Ecto neural progenitor cell (in vitro differentiated cells): ENCODE measurements around the gene KRT34.
A peak's percentile ranks its signal among the peaks of the same experiment; 100 is the strongest.
"Not testable (repeated sequence)": the region's sequence is repeated elsewhere in the genome, so short reads cannot be mapped to it uniquely, and the experiment has no call there.

Experiments
- DNase-seq: peaks from one replicate; pipeline ENCODE4 v3.0.0-alpha.2; 2018; ENCODE audit warnings: low spot score

KRT34 gene

DNA sequence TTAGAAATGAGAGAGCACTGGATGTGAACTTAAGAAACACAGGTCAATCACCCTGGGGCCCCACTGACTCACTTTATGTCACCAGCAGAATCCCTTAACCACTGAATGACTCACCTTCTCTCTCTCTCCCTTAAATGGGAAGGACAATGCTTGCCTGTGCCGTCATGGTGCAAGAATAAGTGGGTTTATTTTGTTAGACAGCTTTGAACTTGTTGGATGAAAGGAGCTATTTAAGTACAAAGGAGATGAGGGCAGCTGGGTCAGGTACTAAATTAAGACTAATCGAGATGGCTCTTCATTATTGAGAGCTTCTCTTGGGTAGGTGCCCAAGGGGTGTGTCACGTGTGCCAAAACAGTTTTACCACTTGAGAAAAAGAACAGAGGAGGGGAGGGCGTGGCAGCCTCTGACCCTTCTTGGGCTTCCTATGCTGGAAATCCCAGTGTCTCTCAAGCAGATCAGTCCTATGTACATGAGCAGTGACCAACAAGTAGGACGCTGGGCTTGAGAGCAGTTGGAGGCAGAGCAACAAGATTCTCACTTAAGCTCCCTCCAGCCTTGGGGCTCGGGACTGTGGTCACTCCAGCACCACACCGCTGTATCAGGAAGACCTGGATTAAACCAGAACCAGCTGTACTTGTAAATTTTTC is 22.0 kb upstream of the KRT34 start:
- DNase-seq = peak; percentile 40

GRCh38 chr17:41403404-41404023 is 21.4 kb upstream of the KRT34 start:
- no peak for DNase-seq

GRCh38 chr17:41402161-41402560 is 20.1 kb upstream of the KRT34 start:
- DNase-seq = no peak

- no peak for DNase-seq
Observed at GRCh38 chr17:41396996-41397660, 15.0 kb upstream of the KRT34 start, which contains the start of gene KRT31. Gene KRT31, minus strand, starts transcription at chr17:41397608. Its CDS starts 69 bp downstream, at chr17:41397539.

GRCh38 chr17:41396340-41396739 is 14.2 kb upstream of the KRT34 start:
- no peak for DNase-seq

- no peak for DNase-seq
Observed at GRCh38 chr17:41395611-41396010, 13.5 kb upstream of the KRT34 start.

GRCh38 chr17:41395044-41395443 is 12.9 kb upstream of the KRT34 start:
- not testable (repeated sequence) for DNase-seq

DNA sequence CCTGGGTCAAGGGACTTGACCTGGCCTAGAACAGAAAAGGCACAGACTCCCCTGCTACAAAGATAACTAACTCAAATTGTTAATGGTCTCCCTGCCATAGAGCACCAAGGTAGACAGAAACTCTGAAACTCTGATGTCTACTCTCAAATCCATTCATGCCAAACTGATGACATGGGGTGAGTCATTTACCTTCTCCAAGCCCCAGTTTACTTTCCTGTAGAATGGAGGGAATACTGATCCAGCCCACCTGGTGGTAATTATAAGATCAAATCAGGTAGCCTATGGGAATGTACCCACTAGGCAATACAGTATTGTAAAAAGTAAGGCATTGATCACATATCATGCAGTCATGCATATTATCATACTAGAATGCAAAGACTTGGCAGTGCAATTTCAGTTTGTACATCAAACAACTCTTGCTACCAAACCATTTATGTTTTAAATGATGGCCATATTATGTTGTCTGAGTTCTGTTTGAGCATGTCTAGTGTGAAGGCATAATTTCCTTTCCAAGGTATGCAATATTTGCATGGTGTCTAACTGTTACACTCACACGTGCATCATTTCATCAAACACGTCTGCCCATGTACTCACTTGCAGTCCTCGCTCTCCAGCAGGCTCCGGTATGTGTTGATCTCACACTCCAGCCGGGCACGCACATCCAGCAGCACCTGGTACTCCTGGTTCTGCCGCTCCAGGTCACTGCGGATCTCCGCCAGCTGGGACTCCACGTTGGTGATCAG is 12.3 kb upstream of the KRT34 start:
- no peak for DNase-seq

DNA sequence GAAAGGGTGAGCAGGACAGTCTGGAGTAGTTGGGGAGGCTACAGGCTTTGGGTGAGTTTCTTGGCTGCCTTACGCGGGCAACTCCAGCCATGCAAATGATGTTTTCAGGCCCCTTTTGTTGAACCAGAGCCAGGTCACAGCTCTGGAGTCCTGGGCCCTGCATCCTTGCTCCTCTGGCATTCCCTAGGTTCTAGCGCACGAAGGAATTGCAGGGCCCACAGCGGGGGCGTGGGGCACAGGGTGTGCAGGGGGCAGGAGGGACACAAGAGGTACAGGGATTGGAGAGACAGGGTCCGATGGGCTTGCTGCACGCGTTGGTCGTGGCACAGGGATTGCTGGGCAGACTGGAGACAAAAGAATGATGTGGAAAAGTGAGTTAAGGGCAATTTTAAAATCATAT is 11.7 kb upstream of the KRT34 start:
- no peak for DNase-seq

- no peak for DNase-seq
Observed at GRCh38 chr17:41393294-41393693, 11.2 kb upstream of the KRT34 start.

- DNase-seq = no peak
Observed at GRCh38 chr17:41392278-41392677, 10.2 kb upstream of the KRT34 start.

GRCh38 chr17:41391535-41391934 is 9.4 kb upstream of the KRT34 start:
- DNase-seq = no peak

DNA sequence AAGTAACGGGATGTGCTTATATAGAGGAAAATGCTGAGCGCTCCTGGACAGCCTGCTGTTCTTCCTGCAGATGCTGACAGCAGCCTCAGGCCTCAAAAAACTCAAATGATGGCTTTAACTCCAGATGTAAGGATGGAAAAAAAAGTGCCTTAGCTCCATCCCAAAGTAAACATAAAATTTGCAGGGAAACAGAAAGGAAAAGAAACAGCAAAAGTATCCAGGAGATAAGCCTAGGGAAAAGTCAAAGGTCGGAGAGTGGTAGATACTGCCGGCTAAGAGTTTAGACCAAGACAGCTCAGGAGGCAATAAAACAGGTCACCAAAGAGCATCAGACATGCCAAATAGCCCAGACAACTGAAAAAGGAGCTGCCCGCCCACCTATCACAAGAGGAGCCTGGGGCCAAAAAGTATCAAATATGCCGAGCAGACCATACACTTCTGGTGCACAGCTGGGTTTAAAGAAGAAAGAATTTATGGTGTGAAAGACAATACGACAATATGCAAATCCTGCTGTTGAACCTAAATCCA is 8.4 kb upstream of the KRT34 start:
- DNase-seq = no peak

GRCh38 chr17:41387670-41388069 is 5.6 kb upstream of the KRT34 start:
- DNase-seq = no peak

- DNase-seq = no peak
Observed at GRCh38 chr17:41386227-41386626, 4.1 kb upstream of the KRT34 start.

GRCh38 chr17:41383690-41384089 is 1.6 kb upstream of the KRT34 start:
- DNase-seq = no peak

DNA sequence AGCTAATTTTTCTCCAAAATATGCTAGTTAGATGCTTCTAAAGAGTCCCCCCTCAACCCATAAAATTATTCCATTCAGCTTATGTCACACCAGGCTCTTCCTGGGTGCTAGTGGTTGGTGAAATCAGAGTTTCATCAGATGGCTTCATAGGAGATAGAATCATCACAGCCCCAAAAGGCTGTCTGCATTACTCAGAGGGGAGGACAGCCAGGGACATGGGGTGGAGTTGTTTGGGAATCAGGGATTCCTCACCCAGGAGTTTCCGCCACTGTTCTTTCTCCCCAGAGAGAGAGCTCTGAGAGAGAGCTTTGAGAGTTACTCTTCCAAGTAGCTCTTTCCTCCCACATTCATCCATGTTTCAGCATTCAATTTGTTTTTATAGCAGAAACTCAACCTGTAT is 288 bp upstream of the KRT34 start:
- DNase-seq = no peak

DNA sequence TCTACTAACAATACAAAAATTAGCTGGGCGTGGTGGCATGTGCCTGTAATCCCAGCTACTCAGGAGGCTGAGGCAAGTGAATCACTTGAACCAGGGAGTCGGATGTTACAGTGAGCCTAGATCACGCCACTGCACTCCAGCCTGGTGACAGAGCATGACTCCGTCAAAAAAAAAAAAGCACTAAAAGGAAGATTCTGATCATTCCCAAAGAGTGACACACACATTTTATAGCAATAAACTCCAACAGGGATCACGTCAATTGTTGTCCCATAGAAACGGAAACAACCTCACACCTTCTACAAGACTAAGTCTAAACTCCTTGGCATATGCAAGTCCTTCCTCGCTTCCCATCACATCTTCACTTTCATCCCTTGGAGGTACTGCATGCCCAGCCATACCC is 2.0 kb downstream of the KRT34 start:
- not testable (repeated sequence) for DNase-seq

GRCh38 chr17:41377546-41377945 is 4.6 kb downstream of the KRT34 start:
- DNase-seq = no peak

- no peak for DNase-seq
Observed at GRCh38 chr17:41369713-41370112, 12.4 kb downstream of the KRT34 start, which contains the start of gene KRT33B. Gene KRT33B, minus strand, starts transcription at chr17:41369813. Its CDS starts 63 bp downstream, at chr17:41369750.

DNA sequence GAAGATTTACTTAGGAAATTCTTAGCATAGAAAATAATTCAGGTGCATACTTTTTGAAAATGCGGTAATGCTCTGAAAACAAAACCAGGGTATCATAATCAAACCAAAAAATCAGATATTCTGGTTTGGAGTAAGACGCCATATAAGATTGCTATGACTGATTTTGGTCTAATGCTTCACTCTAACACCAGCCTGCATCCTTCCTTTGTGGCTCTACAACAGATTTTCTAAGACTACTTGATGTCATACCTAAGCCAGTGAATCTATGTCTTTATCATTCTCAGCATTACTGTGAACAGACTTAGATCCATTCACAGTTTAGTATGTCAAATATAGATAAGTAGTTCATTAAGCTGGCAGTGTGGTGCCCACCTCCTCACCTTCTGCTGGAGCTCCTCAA is 13.1 kb downstream of the KRT34 start:
- no peak for DNase-seq

- no peak for DNase-seq
Observed at GRCh38 chr17:41367426-41368075, 14.6 kb downstream of the KRT34 start.
